ENCODE results near the gene CNIH2. TPM values are rescaled to one million over a fixed set of nuclear protein-coding genes. Genes with fewer than 3 reads are reported as not detected.
A peak's percentile ranks its signal among the peaks of the same experiment; 100 is the strongest.

Gene CNIH2
- total RNA-seq, 1 donor: 1.1 TPM

DNA sequence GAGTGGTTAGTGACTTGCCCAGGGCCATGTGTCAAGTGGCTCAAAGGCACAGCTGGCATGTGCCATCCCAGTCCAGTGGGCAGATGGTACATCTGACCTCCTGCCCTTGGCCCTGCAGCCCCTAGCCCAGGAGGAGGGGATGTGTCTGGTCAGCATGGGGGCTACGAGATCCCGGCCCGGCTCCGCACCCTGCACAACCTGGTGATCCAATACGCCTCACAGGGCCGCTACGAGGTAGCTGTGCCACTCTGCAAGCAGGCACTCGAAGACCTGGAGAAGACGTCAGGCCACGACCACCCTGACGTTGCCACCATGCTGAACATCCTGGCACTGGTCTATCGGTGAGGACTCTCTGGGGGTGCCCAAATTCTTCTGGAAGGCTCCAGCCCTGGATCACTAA lies 15.3 kb upstream of the CNIH2 start:
- no peak for TF ChIP-seq CTCF (IDR thresholded peaks at IDR 0.05; ENCODE audit: insufficient read depth, low read length)

DNA sequence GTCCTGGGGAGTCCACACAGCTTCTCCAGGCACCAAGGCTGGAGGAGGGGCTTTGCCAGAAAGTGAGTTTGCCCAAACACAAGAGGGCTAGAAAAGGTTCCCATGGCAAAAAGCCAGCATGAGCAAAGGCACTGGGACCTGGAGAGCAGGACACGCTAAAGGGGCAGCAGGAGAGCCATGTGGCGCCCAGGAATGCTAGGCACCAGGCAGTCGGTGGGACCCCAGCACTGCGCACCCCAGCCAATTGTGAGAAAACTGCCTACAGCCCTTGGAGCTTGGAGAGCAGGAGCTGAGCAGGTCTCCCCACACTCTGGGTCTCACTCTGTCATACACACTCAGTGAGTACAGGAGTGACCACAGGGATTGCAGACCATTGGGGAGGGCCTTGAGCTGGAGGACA lies 14.7 kb upstream of the CNIH2 start:
- no peak for DNase-seq (ENCODE audit: low read depth)
- H3K4me3 ChIP-seq (ENCODE audit: low read depth, low read length): no peak overlapping the region

More for the DNA sequence above, 15.3 kb upstream of the CNIH2 start:
- DNase-seq (ENCODE audit: low read depth): no peak
- no peak overlapping the region for H3K4me3 ChIP-seq (ENCODE audit: low read depth, low read length)

DNA sequence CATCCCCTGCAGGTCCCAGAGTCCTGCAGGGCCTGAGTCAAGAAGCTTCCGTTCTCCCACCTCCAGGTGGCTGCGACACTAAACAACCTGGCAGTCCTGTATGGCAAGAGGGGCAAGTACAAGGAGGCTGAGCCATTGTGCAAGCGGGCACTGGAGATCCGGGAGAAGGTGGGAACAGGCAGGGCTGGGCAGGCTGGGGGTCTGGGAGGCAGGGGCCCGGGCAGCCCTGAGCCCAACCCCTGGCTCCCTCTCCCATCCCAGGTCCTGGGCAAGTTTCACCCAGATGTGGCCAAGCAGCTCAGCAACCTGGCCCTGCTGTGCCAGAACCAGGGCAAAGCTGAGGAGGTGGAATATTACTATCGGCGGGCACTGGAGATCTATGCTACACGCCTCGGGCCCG lies 14.2 kb upstream of the CNIH2 start:
- TF ChIP-seq CTCF (IDR thresholded peaks at IDR 0.05; ENCODE audit: insufficient read depth, low read length): no peak
- DNase-seq (ENCODE audit: low read depth): no peak
- no peak overlapping the region for H3K4me3 ChIP-seq (ENCODE audit: low read depth, low read length)

More for the DNA sequence above, 14.7 kb upstream of the CNIH2 start:
- TF ChIP-seq CTCF (IDR thresholded peaks at IDR 0.05; ENCODE audit: insufficient read depth, low read length): no peak

DNA sequence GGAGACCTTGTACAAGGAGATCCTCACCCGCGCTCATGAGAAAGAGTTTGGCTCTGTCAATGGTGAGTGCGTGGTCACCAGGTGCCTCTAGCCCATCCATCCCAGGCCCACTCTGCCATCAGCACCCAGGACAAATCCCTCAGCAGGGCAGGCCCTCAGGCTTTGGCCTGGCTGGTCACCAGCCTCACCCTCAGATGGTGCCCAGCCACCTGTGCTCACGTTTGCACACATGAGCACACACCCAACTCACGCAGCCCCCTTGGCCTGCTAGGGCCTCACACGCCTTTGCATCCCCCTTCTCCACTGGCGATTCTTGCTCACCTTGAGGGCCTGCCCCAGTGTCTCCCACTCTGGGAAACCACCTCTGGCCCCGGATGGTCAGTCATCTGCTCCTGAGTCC lies 13.6 kb upstream of the CNIH2 start:
- DNase-seq (ENCODE audit: low read depth): no peak
- no peak for TF ChIP-seq CTCF (IDR thresholded peaks at IDR 0.05; ENCODE audit: insufficient read depth, low read length)
- H3K4me3 ChIP-seq (ENCODE audit: low read depth, low read length): no peak overlapping the region

DNA sequence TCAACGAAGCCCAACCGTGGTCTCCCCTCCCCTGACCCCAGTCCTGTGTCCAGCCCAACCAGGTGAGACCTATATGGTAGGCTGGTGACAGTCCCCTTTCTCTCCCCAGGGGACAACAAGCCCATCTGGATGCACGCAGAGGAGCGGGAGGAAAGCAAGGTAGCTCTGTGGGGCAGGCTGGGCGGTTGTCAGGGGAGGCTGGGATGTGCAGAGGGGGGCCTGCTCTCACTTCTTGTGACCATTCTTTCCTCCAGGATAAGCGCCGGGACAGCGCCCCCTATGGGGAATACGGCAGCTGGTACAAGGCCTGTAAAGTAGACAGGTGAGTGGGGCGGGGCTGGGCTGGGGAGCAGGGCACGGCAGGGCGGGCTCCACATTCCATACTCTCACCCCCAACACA lies 13.1 kb upstream of the CNIH2 start:
- DNase-seq (ENCODE audit: low read depth): no peak
- TF ChIP-seq CTCF (IDR thresholded peaks at IDR 0.05; ENCODE audit: insufficient read depth, low read length): peak; percentile 43
- H3K4me3 ChIP-seq (ENCODE audit: low read depth, low read length): no peak overlapping the region

DNA sequence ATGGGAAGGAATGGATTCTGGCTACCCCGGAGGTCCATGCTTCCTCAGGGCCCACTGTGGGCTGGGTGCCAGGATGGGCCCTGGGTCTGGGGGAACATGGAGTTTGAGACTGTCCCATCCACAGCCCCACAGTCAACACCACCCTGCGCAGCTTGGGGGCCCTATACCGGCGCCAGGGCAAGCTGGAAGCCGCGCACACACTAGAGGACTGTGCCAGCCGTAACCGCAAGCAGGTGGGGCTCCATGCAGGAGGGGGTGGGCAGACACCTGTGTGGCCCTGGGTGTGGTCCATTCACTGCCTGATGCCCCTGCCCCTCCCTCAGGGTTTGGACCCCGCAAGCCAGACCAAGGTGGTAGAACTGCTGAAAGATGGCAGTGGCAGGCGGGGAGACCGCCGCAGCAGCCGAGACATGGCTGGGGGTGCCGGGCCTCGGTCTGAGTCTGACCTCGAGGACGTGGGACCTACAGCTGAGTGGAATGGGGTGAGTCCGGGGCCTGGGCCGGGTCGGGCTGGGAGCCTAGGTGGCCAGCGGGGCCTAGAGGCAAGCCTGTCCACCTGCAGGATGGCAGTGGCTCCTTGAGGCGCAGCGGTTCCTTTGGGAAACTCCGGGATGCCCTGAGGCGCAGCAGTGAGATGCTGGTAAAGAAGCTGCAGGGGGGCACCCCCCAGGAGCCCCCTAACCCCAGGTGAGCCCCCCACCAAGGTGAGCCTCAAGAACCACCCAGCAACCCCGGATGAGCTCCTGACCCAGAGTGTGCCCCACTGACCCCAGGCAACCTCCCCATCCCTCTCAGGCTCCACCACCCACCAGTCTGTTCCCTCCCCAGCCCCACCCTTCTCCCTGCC lies 12.2 kb upstream of the CNIH2 start:
- DNase-seq (ENCODE audit: low read depth): no peak
- TF ChIP-seq CTCF (IDR thresholded peaks at IDR 0.05; ENCODE audit: insufficient read depth, low read length): no peak
- no peak overlapping the region for H3K4me3 ChIP-seq (ENCODE audit: low read depth, low read length)

Measured in fibroblast of the aortic adventitia (primary cell).